HTERT RPE-1 (cell line): ENCODE data around the gene IQGAP2.

ENCODE experiments used
- in situ Hi-C: fragments of 300-500 bp; cut with MboI; formaldehyde crosslinking; loops from 4 replicates; pipeline ENCODE4 v1.14.3; 2020; ENCODE audit warnings: low sequenced_read_pairs

Gene IQGAP2

DNA sequence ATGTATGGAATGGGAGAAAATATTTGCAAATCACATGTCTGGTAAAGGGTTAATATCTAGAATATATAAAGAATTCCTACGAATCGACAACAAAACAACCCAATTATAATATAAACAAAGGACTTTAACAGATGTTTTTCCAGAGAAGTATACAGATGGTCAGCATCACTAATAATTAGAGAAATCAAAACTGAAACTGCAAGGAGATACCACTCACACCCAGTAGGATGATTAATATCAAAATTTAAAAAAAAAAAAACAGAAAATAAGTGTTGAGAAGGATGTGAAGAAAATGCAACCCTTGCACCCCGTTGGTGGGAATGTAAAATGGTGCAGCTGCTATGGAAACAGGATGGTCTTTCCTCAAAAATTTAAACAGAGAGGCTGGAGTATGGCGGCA lies 278.2 kb downstream of the IQGAP2 start:
- in situ Hi-C loops = no loop called here

DNA sequence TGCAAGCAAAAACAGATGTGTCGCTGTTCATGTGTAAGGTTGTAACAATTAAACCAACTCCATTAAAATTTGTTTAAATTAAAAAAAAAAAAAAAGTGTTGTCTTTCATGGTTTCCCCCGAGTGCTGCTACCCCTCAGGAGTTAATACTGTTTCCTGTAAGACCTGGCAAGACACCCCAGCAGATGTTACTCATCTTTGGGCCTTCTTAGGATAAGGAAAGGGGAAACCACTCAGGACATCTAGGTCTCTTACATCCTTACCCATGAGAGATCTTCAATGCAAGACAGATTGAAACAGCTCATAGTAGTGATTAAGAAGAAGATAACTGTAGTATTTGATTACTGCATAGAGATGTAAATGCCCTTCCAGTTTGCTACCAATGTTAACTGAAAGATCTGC lies 279.3 kb downstream of the IQGAP2 start:
- in situ Hi-C loops = no loop called here

DNA sequence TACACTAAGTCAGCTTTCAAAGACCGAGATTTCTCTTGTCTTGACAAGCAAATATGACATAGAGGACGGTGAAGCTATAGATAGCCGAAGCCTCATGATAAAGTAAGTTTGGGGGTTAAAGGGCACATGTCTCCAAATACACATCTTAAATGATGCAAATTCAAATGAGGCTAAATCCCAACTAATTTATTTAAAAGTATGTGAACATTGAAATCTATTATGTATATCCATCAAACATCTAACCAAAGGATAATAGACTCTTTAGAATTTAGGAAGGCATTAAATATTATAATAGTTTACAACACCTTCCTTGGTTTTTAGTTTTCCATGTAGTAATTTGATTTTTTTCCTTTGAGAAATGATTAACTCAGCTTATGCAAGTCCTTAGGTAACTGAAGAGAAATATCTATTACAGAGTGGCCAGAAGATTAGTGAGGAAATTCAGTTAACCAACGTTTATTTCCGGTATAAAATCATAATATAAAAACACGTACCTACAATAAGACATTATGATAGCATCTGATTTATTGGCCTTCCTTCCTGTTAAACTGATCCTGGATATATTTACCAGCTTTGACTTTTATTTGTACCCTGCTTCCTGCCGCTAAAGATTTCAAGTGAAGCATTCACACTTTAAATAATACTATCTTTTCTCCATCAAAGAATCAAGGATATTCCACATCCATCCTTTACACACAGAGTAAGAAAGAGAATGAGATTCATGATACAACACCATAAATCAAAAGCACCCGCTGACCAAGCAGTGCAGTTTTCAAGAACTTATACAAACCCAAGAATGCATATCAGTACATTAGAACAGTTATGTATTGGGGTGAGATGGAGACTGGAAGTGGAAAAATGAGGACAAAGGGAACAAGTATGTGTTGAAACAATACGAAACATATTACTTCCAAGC lies 281.0 kb downstream of the IQGAP2 start:
- in situ Hi-C loops = no loop called here

DNA sequence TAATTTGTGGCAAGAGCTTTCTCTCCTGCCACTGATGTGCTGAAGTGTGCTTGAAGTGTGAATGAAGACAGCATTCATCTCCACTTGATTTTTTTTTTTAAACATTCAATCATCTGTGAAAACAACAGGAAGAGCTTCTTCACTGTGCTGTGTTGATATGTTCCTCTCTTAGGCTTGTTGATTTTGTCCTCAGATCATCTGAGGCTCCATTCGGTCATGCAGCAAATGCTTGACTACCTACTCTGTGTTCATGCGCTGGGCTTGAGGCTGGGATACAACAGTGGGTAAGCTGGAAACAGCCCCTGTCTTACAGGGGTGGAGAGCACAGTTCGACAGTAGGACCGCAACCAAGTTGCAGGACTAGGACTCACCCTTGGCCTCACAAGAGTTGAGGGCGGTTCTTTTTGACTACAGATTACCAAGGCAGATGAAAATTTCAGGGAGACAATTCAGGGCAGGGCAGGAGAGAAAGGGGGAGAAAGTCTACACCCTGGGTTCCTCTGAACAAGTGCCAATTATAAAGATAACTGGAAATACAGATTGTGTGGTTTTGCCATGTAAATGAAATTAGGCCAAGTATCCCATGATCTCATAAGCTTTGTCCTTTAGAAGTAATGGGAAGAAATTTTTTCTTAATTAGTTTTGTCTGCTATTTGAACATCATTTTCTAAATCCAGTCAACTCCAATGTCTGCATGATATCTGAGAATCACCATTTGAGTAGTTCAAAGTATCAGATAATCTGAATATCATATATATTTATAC lies 281.9 kb downstream of the IQGAP2 start:
- in situ Hi-C loops = no loop called here

DNA sequence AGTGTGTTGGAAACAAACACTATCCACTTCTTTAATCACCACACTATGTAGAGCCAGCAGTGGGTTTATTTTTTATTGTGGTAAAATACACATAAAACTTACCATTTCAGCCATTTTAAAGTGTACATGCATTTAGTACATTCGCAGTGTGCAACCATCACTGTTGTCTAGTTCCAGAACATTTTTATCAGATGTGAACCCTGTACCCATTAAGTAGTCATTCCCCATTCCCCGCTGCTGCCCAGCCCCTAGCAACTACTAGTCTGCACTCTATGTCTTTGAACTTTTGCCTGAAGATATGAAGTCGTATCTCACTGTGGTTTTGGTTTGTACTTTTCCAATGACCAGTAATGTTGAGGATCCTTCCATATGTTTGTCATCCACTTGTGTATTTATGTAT lies 282.6 kb downstream of the IQGAP2 start:
- in situ Hi-C loops = no loop called here

DNA sequence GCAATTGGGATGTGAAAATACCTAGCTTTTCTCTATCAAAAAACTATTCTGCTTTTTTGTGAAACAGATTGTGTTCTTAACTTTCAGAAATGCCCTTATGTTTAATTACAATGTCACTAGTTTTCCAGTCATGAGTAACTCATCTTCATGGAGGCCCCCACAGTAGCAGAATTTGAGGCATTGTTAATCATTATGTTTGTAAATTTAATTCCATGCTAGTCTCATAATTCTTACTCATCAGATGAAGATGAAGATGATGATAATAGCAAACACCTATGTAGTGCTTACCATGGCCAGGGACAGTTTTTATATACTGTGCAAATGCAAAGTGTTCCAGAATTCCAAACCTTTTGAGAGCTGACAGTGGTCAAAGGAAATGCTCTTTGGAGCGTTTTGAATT lies 285.1 kb downstream of the IQGAP2 start:
- in situ Hi-C loops = no loop called here

DNA sequence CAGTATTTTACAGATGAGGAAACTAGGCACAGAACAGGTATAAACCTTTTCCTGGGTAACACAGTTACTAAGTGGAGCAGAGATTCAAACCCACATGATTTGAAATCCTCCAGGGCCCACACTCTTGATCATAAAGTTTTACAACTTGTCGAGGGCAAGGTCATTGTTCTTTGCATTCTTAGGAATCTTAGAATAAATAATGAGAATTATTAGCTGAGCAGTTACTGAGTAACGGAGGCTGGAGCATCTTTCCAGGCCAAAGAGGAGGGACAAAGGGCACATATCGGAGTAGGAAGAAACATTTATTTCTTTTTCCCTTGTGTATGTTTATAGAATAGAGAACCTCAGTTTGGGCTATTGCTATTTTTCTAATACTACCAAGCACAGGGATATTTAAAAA lies 285.8 kb downstream of the IQGAP2 start:
- in situ Hi-C loops = no loop called here

DNA sequence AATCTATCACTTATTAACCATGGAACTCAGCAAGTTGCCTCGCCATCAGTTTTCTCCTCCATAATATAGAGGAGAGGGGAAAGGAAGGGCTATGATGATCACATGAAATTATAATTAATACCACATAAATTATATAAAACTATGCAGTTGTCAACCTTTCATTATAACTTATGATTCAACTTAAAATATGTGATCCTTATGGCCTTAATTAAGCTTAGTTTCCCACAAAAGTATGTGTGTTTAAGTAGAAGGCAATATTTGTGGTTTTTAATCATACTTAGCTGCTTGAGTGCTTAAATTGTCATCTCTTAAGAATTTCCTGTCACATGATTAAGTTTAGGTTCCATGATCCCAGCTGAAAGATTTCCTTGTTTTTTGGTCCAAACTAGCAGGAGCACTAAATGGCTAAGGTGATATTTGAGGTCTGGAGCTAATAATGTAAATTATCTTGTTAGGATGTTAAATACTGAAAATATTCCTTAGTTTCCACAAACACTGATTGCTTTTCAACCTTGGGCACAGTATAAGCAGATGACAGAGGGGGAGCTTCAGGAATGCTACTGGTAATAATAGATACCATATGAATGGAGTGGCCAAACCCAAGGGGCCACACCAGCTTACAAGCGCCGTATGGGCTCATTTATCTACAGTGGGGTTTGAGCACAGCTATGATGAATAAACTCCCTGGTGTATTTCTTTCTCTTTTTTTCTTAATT lies 286.4 kb downstream of the IQGAP2 start:
- in situ Hi-C loops = no loop called here

DNA sequence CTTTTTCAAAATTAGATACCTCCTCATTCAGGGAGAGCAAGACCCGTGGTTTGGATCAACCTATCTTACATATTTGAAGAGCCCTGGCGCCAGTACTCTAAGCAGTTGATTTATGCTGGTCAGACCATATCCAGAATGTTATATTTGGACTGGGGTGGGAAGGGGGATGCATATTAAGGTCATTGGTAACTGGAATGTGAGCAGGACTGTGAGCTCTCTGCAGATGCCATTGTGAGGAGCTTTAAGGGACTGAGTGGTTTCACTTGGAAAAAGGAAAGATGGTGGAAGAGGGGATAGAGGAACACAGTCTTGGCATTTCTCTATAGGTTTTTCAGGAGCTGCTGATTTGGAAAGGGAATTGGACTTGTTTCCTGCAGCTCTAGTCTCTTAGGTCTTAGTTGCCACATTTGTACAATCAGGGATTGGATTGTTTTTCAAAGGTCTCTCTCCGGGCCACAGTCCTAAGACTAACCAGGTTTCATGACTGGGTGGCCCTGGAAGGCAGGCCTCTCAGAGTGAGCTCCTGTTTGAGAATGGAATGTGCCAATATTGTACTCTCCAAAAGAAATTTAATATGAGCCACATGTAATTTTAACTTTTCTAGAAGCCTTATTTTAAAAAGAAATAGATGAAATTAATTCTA lies 287.1 kb downstream of the IQGAP2 start:
- in situ Hi-C loops = no loop called here

DNA sequence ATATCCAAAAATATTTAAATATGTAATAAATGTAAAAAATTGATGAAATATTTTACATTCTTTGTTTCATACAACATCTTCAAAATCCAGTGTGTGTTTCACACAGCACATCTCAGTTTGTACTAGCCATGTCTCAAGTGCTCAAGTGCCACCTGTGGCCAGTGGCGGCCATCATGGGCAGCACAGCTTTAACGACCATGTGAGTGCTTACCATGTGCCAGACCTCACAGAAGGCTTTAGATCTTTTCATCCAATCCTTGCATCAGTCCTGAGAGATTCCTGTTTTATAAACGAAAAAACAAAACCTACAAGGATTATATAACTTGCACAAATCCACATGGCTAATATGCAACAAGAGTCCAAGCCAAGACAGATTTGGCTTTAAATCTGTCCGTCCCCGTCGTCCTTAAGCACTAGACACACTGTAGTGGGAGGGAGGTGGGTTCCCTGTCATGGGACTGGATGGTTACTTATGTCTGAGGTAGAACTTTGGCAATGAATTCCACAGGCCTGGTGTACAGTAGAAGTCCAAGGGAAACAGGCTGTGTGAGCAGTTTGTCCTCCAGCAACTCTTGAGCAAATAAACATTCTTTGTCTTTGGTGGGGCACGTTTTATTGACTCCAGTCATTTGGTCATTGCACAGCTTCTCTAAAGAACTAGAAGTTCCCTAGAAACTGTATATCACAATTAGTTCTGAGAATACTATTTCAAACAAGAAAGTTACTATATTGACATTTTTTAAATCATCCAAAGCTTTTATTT lies 287.8 kb downstream of the IQGAP2 start:
- in situ Hi-C loops = no loop called here

DNA sequence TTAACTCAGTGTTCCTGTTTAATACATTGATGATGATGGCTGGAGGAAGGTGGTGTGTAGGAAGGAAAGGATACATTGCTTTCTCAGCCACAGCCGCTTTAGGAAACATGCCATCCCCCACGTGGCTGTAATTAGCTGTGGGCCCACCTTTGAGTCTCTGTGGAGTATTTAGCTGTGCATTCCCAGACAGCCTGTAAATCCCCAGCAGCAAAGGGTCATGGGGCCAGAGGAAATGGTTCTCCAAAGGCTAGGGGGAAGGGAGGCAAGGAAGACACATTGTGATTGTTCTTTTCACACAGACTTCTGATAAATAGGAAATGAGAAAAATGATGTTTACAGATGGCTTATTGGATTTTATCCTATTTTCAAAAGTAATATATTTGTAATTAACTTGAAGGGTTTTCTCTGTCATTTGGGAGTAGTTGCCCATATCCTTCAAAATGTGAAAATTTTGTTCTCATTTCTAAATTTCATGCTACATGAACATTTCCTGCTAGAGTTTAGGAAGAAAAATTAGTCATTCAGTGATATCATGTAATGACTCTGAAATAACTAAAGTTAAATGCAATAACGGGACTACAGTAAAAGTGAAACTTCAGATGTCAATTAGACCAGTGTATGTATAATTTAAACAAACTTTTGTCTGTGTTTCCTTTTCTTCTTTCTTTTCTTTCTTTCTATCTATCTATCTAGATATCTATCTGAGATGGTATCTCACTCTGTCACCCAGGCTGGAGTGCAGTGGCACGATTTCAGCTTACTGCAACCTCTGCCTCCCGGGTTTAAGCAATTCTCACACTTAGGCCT lies 288.6 kb downstream of the IQGAP2 start:
- in situ Hi-C loops = no loop called here

DNA sequence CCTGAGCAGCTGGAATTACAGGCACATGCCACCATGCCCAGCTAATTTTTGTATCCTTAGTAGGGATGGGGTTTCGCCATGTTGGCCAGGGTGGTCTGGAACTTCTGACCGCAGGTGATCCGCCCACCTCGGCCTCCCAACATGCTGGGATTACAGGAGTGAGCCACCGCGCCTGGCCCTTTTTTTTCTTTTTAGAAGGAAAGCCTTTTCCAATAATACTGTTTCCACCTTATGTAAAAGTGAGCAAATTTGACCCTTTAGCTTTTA lies 289.1 kb downstream of the IQGAP2 start:
- in situ Hi-C loops = no loop called here

DNA sequence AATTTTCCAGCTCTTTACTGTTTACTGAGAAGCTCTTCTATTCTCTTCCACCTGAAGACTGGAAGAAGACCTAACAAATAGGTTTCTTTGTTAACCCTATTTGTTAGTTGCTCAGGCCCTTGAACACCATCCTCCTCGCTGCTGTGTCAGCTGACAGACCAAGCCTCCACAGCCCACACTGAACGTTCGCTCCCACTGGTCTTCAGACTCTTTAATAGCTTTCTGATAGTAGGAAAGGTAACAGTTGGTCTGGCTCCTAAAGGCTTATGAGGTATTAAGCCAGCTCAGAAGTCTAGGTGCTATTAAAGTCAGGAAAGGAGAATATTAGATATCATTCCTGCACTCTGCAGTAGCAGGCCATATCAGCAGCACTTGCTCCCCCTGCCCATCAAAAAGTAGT lies 289.6 kb downstream of the IQGAP2 start:
- in situ Hi-C loops = no loop called here

DNA sequence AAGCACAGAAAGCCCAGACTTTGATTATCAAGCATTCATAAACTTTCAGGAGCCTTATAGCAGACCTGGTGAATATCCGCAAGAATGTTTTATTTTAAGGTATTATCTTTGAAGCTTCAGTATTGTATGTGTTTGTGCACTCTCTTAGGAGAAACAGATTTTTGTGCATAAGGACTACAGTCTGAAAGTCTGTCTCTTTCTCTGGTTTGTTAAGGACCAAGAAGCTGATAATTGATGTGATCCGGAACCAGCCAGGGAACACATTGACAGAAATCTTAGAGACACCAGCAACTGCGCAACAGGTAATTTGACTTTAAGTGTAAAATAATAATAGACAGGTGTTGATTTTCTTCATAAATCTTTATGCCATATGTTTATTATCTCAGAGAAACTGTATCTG lies 290.1 kb downstream of the IQGAP2 start:
- in situ Hi-C loops = no loop called here

DNA sequence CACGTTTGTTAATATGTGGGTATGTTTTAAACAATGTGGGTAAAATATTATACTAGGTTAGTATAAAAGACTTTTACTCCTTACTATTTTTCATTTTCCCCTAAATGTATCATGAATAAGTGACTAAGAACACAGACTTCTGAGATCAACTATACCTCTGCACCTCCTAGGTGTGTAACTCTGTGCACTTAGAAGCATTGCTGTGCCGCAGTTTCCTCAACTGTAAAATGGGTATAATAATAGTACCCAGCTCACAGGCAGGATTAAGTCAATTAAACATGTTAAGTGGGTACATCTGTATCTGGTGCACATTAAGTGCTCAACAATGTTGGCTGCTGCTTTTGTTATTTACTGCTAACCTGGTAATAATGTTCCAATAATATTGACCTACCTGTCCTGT lies 291.2 kb downstream of the IQGAP2 start:
- in situ Hi-C loops = no loop called here

DNA sequence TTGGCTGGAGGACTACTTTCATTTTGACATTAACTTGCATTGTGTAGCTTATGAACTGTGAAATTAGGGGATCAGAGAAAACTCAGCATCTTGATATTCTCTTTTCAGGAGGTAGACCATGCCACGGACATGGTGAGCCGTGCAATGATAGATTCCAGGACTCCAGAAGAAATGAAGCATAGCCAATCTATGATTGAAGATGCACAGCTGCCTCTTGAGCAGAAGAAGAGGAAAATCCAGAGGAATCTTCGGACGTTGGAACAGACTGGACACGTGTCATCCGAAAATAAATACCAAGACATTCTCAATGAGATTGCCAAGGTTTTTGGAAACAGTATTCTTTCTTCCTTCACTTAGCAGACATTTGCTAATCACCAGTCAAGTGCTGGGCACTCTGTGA lies 292.3 kb downstream of the IQGAP2 start:
- in situ Hi-C loops = no loop called here

DNA sequence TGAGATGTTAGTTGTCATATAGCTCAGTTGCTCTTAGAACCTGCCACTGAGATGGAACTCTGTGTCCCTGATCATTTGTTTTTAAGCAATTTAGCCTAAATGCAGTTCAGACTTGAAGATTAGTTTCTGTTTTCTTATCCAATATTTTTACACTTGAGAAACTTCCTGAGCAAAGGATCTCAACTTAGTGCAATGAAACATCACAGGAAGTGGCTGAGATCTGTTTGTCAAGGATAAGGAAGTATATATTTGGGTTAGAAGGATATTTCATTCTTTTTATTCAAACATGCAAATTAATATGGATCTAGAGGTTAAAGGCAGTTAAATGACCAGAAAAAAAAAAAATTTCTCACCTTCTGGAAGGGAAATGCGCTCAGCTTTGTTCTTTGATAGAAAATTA lies 293.2 kb downstream of the IQGAP2 start:
- in situ Hi-C loops = no loop called here

DNA sequence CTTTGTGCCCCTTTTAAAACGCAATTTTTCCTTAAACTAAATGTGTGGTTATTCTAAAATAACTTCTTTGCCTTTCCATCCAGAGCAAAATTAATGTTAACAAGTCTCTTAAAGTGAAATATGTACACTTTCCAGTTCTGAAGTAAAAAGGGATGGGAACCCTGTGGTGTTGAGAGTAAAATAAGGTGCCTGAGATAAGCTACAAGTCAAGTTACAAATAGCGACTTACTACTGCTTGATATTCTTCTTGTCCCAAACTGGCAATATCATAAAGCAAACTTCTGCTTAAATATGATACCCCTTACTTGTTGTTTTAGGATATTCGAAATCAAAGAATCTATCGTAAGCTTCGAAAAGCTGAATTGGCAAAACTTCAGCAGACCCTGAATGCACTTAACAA lies 294.6 kb downstream of the IQGAP2 start:
- in situ Hi-C loops = no loop called here

DNA sequence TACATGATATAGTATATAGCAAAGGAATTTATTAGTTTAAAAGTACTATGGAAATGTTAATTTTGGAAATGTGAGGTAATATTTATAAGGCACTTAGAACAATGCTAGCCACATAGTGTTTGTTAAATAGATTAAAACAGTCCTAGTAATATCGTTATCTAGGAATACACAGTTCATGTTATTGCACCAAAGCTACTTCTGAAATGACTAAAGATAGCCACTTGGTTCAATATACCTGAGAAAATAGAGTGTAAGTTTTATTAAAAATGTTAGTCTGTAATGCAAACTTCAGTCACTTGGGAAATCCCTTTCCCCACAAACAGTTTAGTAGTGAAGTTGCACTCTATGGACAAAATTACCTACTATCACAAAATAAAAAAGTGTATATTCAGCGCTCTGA lies 297.5 kb downstream of the IQGAP2 start:
- in situ Hi-C loops = no loop called here

DNA sequence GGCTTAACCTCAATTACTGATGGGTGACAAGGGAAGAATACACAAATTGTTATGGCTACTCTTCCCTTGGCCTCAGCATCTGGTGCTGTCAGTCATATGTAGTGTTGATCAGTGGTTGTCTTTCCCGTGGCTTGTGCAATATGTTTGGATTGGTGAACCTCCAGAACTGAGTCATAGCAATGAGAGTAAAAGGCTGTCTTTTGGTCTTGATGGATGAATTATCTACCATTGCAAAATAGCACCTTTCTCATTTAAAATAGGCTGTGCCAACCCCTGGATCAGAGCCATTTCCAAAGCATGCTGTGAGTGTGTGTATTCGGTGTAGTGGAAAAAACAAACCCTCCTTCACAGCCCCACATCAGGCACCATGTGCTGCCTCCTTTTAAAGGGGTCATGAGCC lies 298.2 kb downstream of the IQGAP2 start:
- in situ Hi-C loops = no loop called here
